Stimulated activated CD4-positive, alpha-beta T cell treated with anti-CD3 and anti-CD28 coated beads, Interleukin-15, amount 100 ng/mL, for 1 hour (primary cell): ENCODE measurements around the gene TCF7L2.

Experiments used
- DNase-seq, 2 donors: peaks; one replicate each; pipeline ENCODE4 v3.0.0-alpha.2; 2020; ENCODE audit warnings: low read depth in 1 of 2, low spot score in 1 of 2

Gene TCF7L2

DNA sequence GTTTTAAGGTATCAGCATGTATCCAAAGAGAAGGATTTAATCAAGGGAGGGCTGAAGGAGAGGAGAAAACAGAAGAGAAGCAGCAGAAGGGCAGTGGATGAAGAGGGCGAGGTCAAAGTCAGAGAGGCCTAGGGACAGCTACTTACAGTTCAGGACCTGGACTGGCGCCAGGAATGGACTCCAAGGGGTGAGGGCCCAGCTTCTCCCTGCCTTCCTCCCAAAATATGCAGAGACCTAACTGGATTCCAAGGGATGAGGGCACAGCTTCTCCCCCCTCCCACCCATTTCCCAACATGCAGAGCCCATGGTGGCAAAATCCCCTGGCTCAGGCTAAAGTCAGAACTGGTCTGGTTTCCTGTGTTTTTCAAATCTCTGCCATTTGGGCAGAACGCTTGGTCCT is 3.4 kb upstream of the TCF7L2 start:
- DNase-seq = no peak

DNA sequence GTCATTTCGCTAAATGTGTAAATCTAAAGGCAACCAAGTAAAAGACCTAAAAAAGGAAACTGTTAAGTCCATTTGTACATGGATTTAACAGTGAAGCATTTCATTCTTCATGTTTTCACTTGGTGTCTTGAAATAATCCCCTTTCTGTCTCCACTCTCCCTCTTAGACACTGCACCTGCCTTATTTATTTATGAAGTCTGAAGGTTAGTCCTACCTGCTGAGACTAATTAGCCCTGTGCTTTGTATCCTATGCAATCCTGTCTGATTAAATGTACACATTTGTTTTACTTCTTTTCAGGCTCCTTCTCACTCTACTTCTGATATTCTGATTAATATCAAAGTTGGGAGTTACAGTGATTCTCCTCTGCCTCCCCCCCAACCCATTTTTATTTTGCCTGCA is 1.9 kb upstream of the TCF7L2 start:
- DNase-seq = no peak

DNA sequence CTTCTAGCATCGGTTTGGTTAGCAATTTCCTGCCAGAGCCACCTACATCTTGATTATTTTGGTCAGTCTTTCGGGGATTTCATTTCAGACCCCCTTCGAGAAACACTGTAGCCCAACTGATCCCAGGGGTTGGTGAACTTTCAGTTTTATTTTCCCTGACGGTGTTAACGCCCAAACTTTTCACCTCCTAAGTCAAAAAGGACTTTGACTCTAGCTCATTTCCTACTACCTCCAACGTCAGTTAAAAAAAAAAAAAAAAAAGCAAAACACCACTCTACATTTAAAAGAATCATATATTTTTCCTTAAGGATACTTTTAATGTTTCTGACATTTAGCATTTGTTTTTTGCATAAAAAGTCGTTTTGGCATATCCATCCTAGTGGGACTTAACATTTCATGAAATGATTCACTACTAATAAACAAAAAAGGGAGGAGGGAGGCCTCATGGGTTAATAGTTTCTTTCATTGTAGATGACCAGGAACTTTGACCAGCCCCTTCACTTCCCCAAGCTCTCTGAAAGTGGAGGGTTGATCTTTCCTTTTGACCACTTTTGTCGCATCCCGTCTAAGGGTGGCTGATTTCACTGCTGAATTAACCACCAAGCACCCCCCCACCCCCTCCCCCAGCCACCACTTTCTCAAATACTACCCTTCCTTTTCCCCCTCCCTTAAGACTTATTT is 764 bp upstream of the TCF7L2 start:
- no peak for DNase-seq

DNA sequence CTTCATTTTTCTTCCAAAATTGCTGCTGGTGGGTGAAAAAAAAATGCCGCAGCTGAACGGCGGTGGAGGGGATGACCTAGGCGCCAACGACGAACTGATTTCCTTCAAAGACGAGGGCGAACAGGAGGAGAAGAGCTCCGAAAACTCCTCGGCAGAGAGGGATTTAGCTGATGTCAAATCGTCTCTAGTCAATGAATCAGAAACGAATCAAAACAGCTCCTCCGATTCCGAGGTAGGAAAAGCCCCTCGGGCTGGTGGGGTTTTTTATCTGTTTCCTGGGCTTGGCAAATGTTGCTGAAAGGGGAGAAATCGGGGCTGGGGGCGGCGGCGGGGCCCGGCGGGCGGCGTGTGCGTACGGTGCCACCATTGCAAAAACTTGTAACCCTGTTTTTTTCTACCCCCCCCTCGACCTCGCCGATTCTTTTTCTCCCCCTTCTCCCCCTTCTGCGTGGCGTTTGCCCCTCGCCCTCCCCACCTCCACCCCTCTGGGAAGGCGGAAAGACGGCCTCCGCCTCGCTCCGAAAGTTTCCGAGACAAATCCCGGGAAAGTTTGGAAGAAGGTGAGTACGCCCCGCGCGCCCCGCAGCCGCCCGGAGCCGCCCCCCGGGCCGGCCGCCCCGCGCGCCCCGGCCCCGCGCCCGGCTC is 789 bp downstream of the TCF7L2 start:
- DNase-seq = no peak

DNA sequence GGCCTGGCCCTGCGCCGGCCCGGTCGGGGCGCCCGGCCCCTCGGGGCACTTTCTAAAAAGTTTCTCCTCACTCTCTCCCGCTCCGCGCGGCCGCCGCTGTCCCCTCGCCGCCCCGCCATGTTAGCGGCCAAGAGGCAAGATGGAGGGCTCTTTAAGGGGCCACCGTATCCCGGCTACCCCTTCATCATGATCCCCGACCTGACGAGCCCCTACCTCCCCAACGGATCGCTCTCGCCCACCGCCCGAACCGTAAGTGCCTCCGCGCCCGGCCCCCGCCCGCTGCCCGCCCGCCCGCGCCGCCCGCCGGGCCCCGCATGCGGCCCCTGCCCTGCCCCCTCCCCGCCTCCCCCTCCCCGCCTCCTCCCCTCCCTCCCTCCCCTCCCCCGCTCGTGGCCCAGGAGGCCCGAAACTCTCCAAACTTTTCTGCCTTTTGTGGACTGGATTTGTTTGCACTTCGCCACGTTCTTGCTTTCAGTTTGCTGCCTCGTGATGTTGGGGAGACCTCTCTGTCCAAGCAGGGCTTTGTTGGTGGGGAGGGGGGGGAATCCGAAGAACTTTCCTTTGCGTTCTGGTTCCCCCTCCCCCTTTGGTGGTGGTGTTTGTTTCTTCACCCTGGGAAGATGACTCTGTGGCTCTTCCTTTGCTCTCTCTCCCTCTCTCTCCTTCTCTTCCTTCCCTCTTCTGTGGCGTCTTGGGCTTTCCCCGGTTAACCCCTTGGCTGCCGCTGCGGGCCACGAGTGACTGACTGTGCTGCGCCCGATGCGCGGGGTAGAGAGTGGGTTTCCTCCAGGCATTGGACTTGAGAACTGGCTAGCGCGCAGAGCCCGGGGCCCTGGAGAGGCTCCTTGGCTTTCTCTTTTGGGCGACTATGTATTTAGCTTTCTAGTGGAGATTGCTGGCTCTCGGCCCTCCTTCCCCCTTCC is 1.6 kb downstream of the TCF7L2 start:
- no peak for DNase-seq

DNA sequence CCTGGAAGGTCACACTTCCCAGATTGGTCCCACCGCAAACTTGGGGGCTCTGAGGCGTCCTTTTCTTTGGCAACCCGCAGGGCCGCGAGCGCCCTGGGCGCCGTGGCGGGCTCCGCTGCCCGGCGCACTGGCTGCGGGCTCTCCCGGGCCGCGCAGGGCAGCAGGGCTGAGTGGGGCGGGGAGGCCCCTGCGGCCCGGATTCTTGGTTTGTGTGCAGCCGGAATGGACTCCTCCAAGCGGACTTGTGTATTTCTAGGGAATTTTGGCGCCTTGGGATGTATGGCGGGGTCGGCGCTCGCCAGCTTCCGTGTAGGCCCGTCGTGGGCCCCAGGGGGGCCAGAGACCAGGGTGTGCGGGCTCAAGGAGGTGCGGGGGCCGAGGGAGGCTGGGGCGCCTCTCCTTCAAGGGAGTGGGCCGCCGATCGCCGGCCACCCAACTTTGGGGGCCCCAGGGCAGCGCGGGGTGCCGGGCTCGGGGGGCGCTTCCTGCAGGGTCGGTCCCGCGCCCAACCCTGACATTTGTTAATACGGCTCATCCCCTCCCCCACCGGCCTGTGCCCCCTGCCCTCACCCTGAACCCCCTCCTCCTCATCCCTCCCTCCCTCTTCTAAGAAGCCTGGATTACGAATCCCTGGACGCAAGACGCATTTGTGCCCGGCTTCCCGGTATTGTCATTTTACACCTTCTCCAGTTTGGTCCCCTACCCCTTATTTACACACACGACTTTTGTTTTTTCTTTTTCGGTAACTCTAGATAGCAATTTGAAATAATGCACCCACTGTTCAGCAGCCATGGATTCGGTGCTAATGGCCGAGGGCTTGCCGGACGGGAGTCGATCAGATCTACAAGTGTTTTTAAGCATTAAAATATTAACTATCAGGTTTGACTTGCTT is 2.5 kb downstream of the TCF7L2 start:
- no peak for DNase-seq

DNA sequence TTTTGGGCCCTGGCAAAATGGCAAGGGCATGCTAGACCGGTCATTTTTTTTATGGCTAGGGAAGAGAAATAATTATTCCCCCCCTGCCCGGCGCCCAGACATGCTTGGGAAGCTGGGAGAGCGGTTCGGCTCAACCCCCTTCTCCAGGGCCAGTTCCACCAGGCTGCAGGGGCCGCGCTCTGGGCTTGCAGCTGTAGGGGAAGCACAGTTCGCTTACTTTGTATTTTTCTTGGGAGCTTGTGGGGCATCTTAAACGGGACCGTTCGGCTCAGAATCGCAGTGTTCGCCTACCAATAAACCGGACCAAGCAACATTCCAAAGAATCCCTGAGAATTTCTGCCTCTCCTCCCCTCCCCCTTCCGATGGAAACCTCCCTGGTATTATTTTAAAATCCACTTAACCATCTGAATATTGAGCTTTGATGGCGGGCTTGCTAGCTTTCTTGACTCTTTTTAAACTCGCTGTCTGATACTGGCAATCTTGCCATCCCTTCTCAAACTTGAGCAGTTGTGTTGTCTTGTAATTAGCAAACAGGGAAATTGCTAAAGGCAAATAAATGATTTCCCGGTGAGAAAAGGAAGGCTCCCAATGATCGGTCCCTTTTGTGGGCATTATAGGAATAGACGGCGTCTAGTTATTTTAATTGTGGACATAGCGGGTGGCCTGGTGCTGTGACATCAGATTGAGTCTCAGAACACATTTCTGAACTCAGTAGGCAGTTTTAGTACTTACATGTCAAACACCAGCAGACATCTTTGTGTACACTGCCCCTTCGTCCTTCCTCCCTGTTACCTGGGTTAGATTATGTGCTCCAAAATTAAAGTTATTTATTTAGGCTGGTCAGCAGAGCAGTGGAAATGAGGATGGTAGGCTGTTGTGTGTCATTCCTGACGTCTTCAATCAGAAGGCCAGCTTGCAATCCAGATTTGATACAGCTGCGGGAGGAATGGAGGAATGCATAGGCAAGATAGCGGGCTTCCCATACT is 3.4 kb downstream of the TCF7L2 start:
- DNase-seq = no peak

DNA sequence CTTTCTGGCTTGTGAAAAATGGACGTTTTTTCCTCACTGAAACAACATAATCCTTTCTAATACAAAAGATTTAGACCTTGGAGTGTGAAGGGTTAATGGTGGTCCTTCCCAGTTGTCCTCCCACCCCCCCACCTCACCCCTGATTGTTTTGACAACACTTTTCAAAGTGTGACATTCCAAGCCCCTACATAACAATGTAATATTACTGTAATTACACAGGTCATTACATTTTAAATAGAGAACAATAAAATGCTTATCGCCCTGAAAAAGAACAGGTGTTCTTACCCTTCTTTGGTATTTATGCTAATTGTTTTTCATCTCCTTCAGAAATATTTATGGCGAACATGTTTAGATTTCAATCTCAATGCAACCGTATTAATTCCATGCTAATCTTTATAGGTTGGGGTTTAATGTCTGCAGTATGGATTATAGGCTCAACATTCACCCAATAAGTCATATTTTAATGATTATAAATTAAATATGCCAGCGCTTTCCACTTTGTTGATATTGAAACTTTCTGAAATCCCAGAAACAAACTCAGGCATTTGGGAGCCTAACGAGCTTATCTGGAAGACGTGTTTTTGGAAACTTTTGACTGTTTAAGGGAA is 5.0 kb downstream of the TCF7L2 start:
- DNase-seq = no peak

DNA sequence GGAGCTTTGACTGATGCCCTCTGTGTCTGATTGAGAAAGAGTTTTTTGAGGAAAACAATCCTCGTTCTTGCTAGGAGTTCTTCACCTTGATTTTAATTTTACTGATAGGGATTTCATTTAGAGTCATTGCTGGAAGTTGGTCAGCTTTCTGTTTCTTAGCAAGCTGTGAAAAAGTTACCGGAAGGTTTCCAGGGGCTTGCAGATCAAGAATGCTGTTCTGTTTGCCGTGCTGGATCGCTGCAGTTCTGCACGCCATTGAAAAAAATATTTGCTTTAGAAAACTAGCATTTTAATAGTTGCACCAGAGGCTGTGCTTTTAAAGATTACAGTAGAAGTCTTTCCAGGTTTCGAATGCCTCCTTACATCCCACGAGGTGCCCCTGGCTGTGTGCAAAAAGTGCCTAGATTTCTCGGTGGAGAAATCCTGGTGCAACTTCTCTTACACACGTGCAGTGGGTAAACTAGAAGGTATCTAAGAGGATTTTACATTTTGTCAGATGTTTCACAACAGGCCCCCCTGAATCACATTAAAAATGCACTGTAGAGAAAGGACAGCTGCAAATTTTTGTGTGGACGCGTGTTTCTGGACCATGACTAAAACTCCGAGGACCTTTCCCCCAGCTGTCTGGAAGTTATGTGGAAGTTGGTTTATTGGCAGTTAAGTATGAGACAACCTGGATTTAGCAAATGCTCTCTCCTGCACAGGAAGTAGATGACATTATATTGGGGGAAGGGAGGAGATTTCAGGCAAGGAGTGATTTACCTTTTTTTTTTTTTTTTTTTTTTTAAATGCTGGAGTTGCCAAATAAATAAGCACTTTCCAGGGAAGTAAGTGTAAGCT is 5.8 kb downstream of the TCF7L2 start:
- DNase-seq = no peak

DNA sequence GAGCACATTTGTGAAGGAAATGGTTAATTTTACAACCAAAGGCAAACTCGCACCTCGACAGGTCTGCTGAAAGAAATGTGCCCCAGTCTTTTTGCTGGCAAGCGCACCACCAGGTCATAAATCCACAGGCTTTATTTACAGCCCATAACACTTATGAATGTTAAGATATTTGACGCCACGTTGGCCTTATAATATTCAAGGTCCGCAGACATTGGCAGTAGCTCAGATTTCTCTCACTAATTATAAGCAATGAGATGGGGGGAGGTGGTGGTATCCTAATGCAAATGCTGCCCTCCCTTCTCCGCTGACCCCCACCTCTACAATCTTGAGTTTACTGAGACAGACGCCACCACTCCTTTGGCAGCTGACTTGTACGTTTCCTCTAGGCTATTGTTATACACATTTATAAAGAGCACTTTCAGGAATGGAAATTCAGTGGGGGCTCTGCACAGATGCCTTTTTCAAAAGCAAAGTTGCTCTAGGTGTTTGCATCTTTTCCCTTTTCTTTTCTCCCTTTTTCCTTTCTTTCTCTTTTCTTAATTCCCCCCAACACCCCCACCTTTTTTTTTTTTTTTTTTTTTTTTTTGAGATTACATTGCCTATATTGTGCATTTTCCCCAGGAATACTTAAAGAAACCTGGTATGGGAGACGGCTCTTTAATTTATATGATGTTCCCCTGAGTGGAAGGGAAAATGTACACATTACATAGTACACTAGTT is 6.7 kb downstream of the TCF7L2 start:
- DNase-seq = no peak

DNA sequence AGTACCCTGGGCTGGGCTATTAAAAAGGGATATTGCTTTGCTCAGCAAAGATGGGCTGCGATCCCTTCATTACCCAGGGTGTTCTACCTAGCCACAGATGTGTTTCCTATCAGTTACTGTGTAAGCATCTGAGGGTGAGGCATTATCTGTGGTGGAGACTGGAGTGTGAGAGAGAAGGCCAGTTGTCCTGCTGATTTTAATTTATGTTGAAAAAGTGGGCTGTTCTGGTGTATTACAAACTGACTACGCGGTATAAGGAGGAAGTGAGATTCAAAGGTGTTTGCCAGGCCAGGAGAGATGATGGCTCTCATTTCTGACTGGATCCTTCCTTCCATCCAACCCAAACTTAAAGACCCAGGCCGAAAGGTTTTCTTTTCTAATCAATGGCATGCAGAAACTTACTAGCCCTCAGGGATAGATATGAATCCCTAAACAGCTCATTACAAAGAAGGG is 7.6 kb downstream of the TCF7L2 start:
- DNase-seq = no peak

DNA sequence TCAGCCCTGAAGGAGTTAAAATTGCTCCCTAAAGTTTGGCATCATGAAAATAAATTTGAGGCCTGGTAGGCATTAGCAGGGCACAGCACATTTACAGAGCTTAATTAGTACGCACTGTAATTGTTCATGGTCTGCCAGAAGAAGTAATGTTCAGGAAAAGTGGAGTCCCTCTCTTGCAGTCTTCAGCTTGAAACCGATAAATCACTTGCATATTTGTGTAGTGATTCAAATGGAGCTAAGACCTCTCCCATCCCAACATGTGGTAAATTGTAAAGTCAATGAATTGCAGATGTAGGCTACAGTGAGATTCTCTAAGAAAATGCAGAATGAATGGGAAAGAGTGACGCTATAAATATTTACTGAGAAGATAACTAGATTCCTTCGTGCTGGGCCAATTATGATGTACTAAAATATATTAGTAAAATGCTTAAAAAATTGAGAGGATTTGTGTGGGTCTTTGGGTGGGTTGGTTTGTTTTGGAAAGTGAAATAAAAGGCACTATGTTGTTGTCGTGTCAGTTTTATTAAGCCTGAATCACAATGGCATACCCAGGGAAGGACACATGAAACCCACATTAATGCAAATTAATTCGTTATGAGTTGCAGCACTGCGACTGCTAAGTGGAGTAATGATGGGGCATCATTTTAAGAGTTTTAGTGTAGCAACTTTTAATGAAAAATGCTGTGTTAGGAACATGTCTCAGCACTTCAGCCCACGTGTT is 8.4 kb downstream of the TCF7L2 start:
- no peak for DNase-seq

DNA sequence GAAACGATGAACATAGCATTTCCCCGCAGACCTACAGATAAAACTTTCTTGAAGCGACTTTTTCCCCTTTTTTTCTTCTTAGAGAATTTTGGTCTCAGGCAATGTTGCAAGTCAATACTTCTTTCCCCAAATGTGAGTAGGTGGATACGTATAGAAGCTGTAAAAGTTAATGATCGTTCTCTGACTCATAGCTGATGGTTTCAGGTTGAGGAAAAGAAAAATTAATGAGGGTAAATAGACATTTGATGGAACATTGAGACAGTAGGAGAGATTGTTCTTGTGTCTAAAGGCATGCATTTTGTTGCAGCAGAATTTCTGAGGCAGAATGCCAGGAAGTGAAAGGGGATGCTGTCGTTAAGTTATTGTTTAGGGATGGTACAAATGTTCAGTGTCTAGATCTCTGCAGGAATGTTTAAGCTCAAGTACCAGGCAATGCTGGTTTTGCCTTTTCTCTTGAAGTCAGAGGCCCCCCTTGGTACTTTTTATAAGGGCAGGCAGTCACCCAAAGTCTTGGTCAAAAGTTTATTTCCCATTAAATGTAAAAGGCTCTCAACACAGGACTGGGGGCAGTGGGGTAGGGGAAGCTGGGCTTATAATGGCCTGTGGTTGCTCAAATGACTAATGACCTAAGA is 9.3 kb downstream of the TCF7L2 start:
- no peak for DNase-seq

DNA sequence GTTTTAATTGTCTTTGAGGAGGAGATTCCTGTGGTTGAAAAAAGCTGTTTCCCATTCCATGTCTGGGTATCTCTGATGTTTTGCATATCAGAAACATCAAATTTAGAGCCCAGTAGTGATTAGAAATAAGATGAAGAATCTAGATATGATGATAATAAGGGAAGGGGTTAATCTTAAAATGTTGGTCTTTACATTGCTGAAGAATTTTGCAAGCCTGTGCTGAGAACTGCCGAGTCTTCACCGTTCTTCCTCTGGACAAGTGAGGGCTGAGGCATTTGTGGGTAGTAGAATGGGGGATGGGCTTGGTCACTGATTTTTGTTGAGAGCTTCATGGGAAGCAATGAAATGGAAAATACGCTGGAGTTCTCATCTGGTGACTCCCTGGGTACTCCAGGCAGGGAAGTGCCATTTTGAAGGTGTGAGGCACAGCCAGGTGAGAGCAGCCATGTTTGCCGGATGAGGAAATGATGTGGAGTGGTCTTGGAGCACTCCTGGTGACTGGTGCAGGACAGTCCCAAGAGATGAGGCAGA is 10.2 kb downstream of the TCF7L2 start:
- no peak for DNase-seq

DNA sequence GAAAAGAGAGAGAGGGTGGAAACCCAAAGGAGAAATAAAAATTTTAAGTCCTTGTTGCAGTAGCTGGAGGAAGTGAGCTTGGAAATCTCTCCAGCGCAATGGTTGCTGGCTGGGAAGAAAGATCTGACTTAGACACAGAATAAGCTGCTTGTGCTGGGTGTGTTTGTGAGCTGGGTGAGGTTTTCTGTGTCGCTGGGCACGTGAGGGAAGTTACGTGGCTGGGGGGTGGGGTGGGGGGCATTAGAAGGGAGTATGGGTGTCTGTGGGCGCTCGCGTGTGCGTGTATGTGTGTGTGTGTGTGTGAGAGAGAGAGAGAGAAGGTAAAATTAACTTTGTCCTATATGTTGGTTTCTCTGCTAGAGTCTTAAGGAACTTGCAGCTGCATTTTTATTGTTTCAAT is 11.6 kb downstream of the TCF7L2 start:
- DNase-seq = no peak

DNA sequence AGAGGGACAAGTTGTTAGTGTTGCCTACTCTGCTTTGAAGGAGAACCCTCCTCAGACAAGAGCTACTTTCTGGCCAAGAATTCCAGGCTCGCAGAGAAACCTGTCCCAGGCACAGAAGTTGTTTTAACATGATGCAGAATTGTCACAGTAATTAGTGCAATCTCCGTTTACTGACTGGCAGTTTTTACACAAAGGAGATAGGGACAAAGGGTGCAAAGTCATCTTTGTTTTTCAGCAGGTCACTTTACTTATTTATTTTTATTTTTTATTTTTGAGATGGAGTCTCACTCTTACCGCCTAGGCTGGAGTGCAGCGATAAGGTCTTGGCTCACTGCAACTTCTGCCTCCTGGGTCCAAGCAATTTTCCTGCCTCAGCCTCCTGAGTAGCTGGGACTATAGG is 12.3 kb downstream of the TCF7L2 start:
- DNase-seq = no peak
